Measurements from ENCODE around the gene ALDH1L1.

- TF ChIP-seq POLR2A (IDR thresholded peaks at IDR 0.05), result no peak
- no peak for TF ChIP-seq CTCF (IDR thresholded peaks at IDR 0.05)
Observed at GRCh38 chr3:126202276-126202675, 21.9 kb upstream of the ALDH1L1 start.
